Smooth muscle cell (in vitro differentiated cells): ENCODE results near the gene DES. TPM values are rescaled to one million over a fixed set of nuclear protein-coding genes. Genes with fewer than 3 reads are reported as not detected.

Experiments
- DNase-seq: peaks from one replicate; lab custom pipeline; 2025; ENCODE audit not compliant: unreplicated experiment; lab: John Stamatoyannopoulos, UW
- H2AFZ ChIP-seq: fragments of 200-600 bp; sonication (generic); 2 replicates; pipeline ENCODE4 v1.6.0; 2016; ENCODE audit warnings: antibody characterized with exemption, low read depth, mild to moderate bottlenecking
- H3F3A ChIP-seq: fragments of 200-600 bp; sonication (generic); 2 replicates; pipeline ENCODE4 v1.6.0; 2017; ENCODE audit warnings: antibody characterized with exemption, low read depth
- H3K27ac ChIP-seq: fragments of 200-600 bp; sonication (generic); 2 replicates; pipeline ENCODE4 v1.5.1; 2016; ENCODE audit warnings: low read depth, mild to moderate bottlenecking
- H3K27me3 ChIP-seq: fragments of 200-600 bp; sonication (generic); 2 replicates; pipeline ENCODE4 v1.6.1; 2016; ENCODE audit warnings: low read depth, mild to moderate bottlenecking
- H3K36me3 ChIP-seq: fragments of 200-600 bp; sonication (generic); 2 replicates; pipeline ENCODE4 v1.5.1; 2016; ENCODE audit warnings: low read depth
- H3K4me1 ChIP-seq: fragments of 200-600 bp; sonication (generic); 2 replicates; pipeline ENCODE4 v1.5.1; 2016; ENCODE audit warnings: low read depth
- H3K4me2 ChIP-seq: fragments of 200-600 bp; sonication (generic); 2 replicates; pipeline ENCODE4 v1.6.0; 2016; ENCODE audit warnings: mild to moderate bottlenecking
- H3K4me3 ChIP-seq: fragments of 200-600 bp; sonication (generic); 2 replicates; pipeline ENCODE4 v1.5.1; 2016; ENCODE audit warnings: mild to moderate bottlenecking
- H3K79me2 ChIP-seq: fragments of 200-600 bp; sonication (generic); 2 replicates; pipeline ENCODE4 v1.6.0; 2016; ENCODE audit warnings: low read depth, mild to moderate bottlenecking
- H3K9ac ChIP-seq: fragments of 200-600 bp; sonication (generic); 2 replicates; pipeline ENCODE4 v1.6.0; 2016; ENCODE audit warnings: low read depth
- H3K9me3 ChIP-seq: fragments of 200-600 bp; sonication (generic); replicated peaks from 2 replicates; pipeline ENCODE4 v1.5.1; 2016; ENCODE audit warnings: low read depth
- H4K20me1 ChIP-seq: fragments of 200-600 bp; sonication (generic); 2 replicates; pipeline ENCODE4 v1.6.0; 2016; ENCODE audit warnings: low read depth
- WGBS: methylation state at CpG from one replicate; pipeline ENCODE4 v1.1.7; 2016; ENCODE audit warnings: low lambda C conversion rate; 5-methylcytosine and 5-hydroxymethylcytosine counted together
- polyA plus RNA-seq: library from polyadenylated mRNA; unstranded; fragments of >200 nt; fragmentation: Nextera tagmentation; extraction: Ambion mirVana; gene quantifications from 2 replicates; pipeline ENCODE4 v1.2.1, GENCODE V29; 2016
- total RNA-seq: library from RNA; depleted of rRNA; stranded (reverse); fragments of >200 nt; gene quantifications from 2 replicates; pipeline ENCODE4 v1.2.3, GENCODE V29; 2014
- TF ChIP-seq, protein P1 (sequence below): fragments of 200-600 bp; sonication (generic); IDR thresholded peaks from 2 replicates; pipeline ENCODE4 v1.5.1; 2017; ENCODE audit warnings: borderline replicate concordance, mild to moderate bottlenecking, antibody characterized with exemption; ENCODE audit not compliant: insufficient read depth, poor library complexity, severe bottlenecking

DES gene
- total and polyA plus RNA-seq, 2 experiments from 2014 or later = 103 to 109 TPM

DNA sequence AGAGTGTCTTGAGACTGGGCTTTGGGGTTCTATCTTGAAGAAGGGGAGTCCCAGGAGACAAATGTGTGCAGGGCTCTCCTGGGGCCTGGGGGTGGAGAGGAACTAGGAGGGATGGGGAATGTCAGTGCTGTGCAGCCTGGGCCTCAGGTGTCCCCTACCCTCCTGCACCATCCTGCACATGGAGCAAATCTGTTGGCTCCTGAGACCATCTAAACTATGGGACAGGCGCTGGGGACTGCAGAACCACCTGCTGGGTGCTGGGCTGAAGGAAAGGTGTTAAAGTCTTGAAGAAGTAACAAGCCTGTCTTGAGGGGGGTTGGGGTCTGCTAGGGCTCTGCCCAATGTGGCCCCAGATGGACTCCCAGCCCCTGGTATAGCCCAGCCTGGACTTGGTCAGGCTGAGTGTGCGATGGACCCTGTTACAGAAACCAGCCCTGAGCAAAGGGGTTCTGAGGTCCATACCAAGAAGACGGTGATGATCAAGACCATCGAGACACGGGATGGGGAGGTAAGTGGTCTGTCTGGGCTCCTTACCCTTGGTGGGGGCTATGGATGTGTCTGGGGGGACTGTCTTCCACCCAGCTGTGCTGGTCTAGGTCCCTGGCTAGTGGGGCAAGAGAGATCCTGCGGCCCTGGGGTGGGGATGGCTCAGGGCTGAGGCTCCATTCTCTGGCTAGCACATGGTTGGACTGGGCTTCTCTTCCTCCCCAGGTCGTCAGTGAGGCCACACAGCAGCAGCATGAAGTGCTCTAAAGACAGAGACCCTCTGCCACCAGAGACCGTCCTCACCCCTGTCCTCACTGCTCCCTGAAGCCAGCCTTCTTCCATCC lies 7.3 kb downstream of the DES start:
- no peak overlapping the region for H2AFZ ChIP-seq
- 93% methylated on average over 8 of the region's 8 CpGs for WGBS
- no peaks in the 10 kb centered on the region for H3K9me3 ChIP-seq
- no peaks in the 10 kb centered on the region for H3F3A ChIP-seq
- TF ChIP-seq, protein P1, sequence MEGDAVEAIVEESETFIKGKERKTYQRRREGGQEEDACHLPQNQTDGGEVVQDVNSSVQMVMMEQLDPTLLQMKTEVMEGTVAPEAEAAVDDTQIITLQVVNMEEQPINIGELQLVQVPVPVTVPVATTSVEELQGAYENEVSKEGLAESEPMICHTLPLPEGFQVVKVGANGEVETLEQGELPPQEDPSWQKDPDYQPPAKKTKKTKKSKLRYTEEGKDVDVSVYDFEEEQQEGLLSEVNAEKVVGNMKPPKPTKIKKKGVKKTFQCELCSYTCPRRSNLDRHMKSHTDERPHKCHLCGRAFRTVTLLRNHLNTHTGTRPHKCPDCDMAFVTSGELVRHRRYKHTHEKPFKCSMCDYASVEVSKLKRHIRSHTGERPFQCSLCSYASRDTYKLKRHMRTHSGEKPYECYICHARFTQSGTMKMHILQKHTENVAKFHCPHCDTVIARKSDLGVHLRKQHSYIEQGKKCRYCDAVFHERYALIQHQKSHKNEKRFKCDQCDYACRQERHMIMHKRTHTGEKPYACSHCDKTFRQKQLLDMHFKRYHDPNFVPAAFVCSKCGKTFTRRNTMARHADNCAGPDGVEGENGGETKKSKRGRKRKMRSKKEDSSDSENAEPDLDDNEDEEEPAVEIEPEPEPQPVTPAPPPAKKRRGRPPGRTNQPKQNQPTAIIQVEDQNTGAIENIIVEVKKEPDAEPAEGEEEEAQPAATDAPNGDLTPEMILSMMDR = no peak
- no peak for DNase-seq
- no peak overlapping the region for H3K9ac ChIP-seq
- no peaks in the 10 kb centered on the region for H4K20me1 ChIP-seq
- H3K4me2 ChIP-seq = no peak overlapping the region
- H3K27ac ChIP-seq = no peak overlapping the region
- H3K4me3 ChIP-seq = no peak overlapping the region
- no peaks in the 10 kb centered on the region for H3K36me3 ChIP-seq
- H3K79me2 ChIP-seq = no peaks in the 10 kb centered on the region
- H3K27me3 ChIP-seq = no peaks in the 10 kb centered on the region
- no peaks in the 10 kb centered on the region for H3K4me1 ChIP-seq

DNA sequence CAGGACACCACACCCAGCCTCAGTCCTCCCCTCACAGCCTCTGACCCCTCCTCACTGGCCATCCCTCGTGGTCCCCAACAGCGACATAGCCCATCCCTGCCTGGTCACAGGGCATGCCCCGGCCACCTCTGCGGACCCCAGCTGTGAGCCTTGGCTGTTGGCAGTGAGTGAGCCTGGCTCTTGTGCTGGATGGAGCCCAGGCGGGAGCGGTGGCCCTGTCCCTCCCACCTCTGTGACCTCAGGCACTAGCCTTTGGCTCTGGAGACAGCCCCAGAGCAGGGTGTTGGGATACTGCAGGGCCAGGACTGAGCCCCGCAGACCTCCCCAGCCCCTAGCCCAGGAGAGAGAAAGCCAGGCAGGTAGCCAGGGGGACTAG lies 7.9 kb downstream of the DES start:
- TF ChIP-seq, protein P1 = no peak
- Histone ChIP-seq H3K9ac (no peak overlapping the region), H3K4me2 (no peak overlapping the region), H3K79me2 (no peaks in the 10 kb centered on the region), H3K36me3 (no peaks in the 10 kb centered on the region), H4K20me1 (no peaks in the 10 kb centered on the region), H3K27ac (no peak overlapping the region), H2AFZ (no peak overlapping the region), H3K9me3 (no peaks in the 10 kb centered on the region), H3K4me1 (no peaks in the 10 kb centered on the region), H3K27me3 (no peaks in the 10 kb centered on the region), H3F3A (no peaks in the 10 kb centered on the region), H3K4me3 (no peak overlapping the region)
- no peak for DNase-seq
- 93% methylated on average over 7 of the region's 7 CpGs for WGBS

DNA sequence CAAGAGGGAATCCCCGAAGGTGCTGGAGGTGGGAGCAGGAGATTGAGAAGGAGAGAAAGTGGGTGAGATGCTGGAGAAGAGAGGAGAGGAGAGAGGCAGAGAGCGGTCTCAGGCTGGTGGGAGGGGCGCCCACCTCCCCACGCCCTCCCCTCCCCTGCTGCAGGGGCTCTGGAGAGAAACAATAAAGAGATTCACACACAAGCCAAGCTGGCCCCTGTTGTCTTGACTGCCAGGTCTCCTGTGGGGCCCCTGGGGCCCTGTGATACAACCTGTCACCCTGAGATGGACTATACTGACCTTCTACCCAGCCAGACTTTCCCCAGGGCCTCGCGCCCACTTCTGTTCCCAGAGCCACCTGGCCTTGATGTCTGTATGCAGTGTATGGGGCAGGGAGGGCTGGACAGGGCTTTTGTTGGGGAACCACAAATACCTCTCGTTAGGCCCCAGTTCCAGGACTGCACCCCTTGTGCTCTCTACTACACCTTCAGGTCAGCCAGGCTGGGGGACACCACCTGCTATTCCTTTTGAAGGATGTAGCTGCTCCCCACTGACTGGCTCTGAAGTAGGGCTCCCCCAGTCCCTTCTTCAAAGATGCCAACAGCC lies 8.5 kb downstream of the DES start:
- H3K79me2 ChIP-seq = no peaks in the 10 kb centered on the region
- H3K4me3 ChIP-seq = no peak overlapping the region
- no peak for DNase-seq
- no peaks in the 10 kb centered on the region for H3K27me3 ChIP-seq
- H3K36me3 ChIP-seq = no peaks in the 10 kb centered on the region
- WGBS = 96% methylated on average over 7 of the region's 7 CpGs
- H3K4me2 ChIP-seq = no peak overlapping the region
- no peak overlapping the region for H2AFZ ChIP-seq
- no peaks in the 10 kb centered on the region for H3K9me3 ChIP-seq
- H3K4me1 ChIP-seq = no peaks in the 10 kb centered on the region
- H3K9ac ChIP-seq = no peak overlapping the region
- H3K27ac ChIP-seq = no peak overlapping the region
- TF ChIP-seq, protein P1 = no peak
- no peaks in the 10 kb centered on the region for H3F3A ChIP-seq
- no peaks in the 10 kb centered on the region for H4K20me1 ChIP-seq
